ES-I3 (cell line): ENCODE measurements around the gene HHAT.

ENCODE experiments used
- H3K36me3 ChIP-seq: 2 replicates; pipeline ENCODE4 v1.6.1; 2013; ENCODE audit warnings: mild to moderate bottlenecking, low read length, control low read depth, moderate library complexity; ENCODE audit not compliant: insufficient read depth
- H3K4me1 ChIP-seq: 2 replicates; pipeline ENCODE4 v1.6.1; 2013; ENCODE audit warnings: mild to moderate bottlenecking, control low read depth, low read length; ENCODE audit not compliant: insufficient read depth
- H3K9ac ChIP-seq: 2 replicates; pipeline ENCODE4 v1.6.1; 2013; ENCODE audit warnings: low read depth, mild to moderate bottlenecking, low read length, moderate library complexity
- H3K9me3 ChIP-seq: 2 replicates; pipeline ENCODE4 v1.6.1; 2013; ENCODE audit warnings: mild to moderate bottlenecking, low read length, moderate library complexity; ENCODE audit not compliant: control insufficient read depth, insufficient read depth

HHAT gene

DNA sequence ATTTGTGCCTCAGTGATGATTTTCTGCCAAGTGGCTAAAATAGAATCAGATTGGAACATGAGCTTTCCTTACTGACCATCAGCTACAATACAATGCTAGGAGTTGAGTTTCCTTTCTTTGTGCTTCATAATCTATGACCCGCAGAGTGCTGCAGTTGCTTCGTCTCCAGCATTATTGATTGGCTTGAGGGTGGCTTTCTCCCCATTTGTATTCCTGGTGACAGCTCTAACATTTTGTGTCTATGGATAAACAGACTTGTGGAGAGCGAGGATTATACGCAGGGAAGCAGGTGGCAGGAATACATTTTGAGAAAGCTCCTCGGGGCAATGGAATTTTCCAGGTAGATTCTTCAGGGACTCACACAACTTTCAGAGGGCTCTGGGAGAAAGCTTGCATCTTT is 223.2 kb downstream of the HHAT start:
- H3K4me1 ChIP-seq, result no peaks in the 10 kb centered on the region
- no peak overlapping the region for H3K9ac ChIP-seq
- H3K9me3 ChIP-seq, result no peaks in the 10 kb centered on the region
- no peaks in the 10 kb centered on the region for H3K36me3 ChIP-seq

DNA sequence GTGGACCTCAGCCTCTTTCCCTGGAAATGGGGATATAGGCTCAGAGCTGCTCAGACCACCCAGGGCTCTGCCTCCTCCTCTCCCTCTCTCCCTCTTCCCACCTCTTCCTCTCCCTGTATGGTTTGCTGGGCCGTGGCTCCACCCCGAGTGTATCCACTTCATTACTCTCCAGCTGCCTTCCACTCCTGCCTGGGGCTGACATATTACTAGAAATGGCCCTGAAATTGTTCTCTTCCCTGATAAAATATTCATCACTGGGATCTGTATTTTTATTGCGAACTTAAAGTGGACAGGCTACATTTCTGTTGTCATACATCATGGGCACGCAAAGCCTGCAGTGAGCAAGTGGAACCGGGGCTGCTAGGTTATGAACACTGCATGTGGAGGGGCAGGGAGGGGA is 225.0 kb downstream of the HHAT start:
- no peak overlapping the region for H3K9ac ChIP-seq

DNA sequence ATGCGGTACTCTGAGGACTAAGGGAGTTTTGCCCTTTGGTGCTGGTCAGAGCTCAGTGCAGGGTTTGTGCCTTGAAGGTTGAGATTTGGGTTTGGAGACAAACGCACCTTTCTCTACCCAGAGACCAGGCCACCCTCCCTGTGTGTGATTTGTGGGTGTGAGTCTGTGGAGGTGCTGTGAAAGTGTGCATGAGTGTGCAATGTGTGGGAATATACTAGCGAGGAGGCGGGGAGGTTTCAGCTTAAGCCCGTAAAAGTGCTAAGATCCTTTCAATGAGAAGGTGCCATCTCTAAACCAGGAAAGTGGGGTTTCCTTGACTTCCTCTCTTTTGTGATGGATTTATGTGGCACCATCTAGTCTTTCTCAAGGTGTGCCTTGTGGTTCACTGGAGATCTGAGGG is 225.7 kb downstream of the HHAT start:
- H3K4me1 ChIP-seq, result no peaks in the 10 kb centered on the region
- H3K9me3 ChIP-seq, result no peaks in the 10 kb centered on the region
- no peaks in the 10 kb centered on the region for H3K36me3 ChIP-seq
- no peak overlapping the region for H3K9ac ChIP-seq

More for the DNA sequence above, 225.0 kb downstream of the HHAT start:
- H3K36me3 ChIP-seq, result no peaks in the 10 kb centered on the region
- no peaks in the 10 kb centered on the region for H3K4me1 ChIP-seq
- H3K9me3 ChIP-seq, result no peaks in the 10 kb centered on the region

DNA sequence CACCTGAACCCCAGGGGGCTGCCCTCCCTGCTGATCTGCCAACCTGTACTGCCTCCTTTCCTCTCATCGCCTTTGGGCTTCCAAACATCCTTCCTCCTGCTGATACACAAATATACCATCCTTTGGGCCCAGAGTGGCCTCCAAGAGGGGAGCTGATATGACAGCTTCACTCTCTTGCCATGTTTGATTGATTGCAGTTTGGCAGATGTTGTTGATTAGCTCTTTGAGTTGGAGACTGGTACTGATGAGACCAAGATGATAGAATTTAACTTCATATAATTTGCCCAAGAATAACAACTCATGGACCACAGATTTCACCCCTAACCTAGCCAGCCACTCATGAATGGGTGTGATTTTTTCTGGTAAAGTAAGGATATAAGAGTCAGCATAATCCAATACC is 227.8 kb downstream of the HHAT start:
- H3K4me1 ChIP-seq, result no peaks in the 10 kb centered on the region
- no peaks in the 10 kb centered on the region for H3K36me3 ChIP-seq
- H3K9me3 ChIP-seq, result no peaks in the 10 kb centered on the region
- H3K9ac ChIP-seq, result no peak overlapping the region

DNA sequence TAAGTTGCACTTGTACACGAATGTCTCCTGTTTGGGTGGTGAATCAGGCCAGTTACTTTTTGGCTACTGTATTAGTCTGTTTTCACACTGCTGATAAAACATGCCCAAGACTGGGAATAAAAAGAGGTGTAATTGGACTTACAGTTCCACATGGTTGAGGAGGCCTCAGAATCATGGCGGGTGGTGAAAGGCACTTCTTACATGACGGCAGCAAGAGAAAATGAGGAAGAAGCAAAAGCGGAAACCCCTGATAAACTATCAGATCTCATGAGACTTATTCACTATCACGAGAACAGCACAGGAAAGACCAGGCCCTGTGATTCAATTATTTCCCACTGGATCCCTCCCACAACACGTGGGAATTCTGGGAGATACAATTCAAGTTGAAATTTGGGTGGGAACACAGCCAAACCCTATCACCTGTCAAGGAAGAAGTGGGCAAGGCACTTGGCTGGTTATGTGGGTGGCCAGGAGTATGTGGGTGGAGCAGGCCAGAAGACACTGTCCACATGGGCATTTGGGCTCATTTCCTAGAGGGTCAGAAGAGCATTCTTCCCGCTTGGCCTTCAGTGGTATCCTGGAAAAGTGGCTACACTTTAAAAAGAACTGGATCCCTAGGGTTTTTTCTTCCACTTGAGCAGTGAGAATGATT is 228.8 kb downstream of the HHAT start:
- H3K9me3 ChIP-seq, result no peaks in the 10 kb centered on the region

DNA sequence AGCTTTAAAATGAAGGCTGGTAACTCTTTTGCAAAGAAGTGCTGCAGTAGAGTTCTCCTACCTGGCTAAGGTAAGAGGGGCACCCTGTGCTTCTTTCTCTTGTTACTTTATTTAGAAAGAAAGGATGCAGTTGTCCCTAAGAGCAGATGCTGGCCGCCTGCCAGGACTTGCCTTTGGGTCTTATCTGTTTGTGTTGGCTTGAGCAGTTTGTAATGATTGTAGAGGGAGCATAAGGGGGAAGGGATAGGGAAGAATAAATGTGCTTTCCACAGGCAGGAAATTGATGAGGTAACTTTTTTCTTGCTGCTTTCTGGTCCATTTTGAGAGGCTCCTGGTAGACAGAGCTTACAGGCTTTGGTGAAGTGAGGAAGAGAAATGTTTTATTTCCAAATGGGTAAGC is 229.6 kb downstream of the HHAT start:
- H3K4me1 ChIP-seq, result no peaks in the 10 kb centered on the region
- H3K9me3 ChIP-seq, result no peaks in the 10 kb centered on the region
- no peaks in the 10 kb centered on the region for H3K36me3 ChIP-seq
- H3K9ac ChIP-seq, result no peak overlapping the region

More for the DNA sequence above, 228.8 kb downstream of the HHAT start:
- H3K4me1 ChIP-seq, result no peaks in the 10 kb centered on the region
- no peak overlapping the region for H3K9ac ChIP-seq
- no peaks in the 10 kb centered on the region for H3K36me3 ChIP-seq

DNA sequence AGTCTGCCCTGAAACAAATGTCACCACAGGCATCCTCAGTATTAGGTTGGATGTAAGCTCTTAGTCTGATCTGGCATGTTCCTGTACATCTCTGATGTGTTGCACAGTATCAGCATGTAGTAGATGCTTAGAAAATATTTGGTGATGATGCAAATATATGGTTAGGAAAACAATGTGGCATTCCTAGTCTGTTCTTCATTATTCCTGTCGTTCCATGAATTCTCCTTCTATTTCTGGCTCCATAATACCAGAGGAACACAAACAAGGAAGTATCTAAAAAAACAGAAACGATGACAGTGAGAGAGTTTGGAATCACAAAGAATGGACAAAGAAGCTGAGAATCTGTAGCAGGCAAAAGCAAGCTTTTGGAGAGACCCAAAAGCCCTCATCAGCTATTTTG is 236.6 kb downstream of the HHAT start:
- Histone ChIP-seq H3K9ac (no peak overlapping the region), H3K4me1 (no peaks in the 10 kb centered on the region), H3K9me3 (no peaks in the 10 kb centered on the region), H3K36me3 (no peaks in the 10 kb centered on the region)

DNA sequence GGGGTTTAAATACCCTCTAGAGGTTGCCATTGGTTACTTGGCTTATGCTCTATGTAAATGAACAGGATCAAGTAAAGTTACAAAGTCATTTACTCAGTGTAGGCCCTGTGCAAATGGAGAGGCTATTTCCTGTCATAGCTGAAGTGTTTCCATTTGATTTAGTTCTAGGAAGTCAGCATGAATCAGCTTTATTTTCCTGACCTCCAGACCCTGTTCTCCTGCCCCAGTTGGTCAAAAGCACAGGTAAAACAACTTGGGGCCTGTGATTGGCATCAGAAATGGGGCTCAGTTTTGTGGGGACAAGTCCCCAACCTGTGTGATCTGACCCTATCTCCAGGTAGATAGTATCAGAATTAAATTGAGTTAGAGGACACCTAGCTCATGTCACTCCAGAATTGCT is 239.9 kb downstream of the HHAT start:
- no peaks in the 10 kb centered on the region for H3K9me3 ChIP-seq
- no peaks in the 10 kb centered on the region for H3K36me3 ChIP-seq
- H3K4me1 ChIP-seq, result no peaks in the 10 kb centered on the region
- no peak overlapping the region for H3K9ac ChIP-seq

DNA sequence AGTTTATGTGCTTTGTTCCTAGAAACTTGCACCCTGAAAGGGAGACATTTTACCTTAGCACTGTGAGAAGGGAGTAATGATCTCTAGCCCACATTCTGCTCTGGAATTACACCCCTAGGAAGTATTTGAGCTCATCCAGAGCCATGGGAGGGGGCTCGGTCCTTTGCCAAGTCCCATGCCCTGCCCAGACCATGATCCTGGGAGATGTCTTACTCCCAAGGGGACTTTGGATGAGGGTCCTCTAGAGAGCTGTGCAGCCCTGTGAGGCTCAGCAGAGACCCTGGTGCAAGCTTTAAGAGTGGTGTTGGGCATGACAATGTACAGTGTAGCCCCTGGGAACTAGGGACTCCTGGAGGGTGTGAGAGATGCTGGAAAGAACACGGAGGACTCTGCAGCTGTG is 241.4 kb downstream of the HHAT start:
- H3K36me3 ChIP-seq, result no peaks in the 10 kb centered on the region
- H3K9me3 ChIP-seq, result no peaks in the 10 kb centered on the region
- no peaks in the 10 kb centered on the region for H3K4me1 ChIP-seq
- H3K9ac ChIP-seq, result no peak overlapping the region

DNA sequence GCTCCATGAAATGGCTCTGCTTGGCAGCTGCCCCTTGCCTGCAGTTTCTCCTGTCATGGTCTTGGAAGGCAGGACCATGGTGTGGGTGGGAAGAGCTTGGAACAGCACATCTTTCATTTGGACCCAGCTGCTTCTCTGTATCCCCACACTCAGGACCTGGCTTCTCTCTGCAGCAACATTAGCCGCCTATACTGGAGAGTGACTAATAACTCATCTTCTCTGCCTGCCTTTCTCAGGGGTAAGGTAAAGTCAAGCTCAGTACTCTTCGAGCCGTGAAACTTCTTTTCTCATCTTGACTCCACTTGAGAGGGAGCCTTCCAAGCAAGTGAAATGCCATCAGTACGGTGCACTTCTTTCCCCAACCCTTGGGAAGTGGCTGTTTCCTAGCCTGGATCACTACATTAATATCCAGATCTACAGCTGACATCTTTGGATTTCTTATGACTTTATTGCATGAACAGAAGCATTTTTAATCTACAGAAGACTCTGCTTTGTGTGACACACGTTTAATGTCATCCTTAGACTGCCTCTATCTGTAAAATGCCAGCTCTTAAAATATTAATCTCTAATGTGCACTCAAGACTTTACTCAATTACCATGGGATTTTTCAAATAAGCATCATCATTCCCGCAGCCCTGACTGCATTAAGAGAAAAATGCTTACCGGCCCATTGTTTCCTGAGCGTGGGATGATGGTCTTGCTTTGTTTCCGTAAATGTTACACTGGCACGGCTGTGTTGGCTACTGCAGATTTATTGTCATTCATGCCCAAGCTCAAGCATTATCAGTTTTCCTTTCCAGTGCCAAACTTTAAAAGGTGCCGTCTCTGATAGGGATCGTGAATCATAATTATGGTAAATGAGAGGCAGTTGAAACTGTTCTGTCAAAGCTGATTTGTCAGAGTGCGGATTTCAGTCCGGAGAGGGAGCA is 242.9 kb downstream of the HHAT start:
- no peaks in the 10 kb centered on the region for H3K4me1 ChIP-seq
- no peak overlapping the region for H3K9ac ChIP-seq
- no peaks in the 10 kb centered on the region for H3K9me3 ChIP-seq
- H3K36me3 ChIP-seq, result no peaks in the 10 kb centered on the region

DNA sequence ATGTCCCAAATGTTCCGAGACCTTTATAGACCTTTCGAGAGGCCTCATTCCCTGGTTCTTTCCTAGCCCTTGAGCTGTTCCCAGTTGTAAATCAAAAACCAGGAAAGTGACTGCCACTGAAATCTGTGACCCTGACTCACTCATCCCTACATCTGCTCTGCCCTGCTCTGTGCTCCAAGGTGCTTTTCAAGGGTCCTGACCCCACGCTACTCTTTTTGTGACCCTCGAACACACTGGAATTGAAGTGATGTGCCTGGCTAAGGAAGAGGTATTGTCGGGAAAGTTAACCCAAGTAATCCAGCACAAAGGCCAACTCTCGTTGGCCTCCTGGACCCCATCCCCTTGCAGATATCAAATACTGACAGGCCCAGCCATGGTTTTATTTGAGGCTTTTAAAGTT is 244.4 kb downstream of the HHAT start:
- no peak overlapping the region for H3K9ac ChIP-seq
- H3K4me1 ChIP-seq, result no peaks in the 10 kb centered on the region
- no peaks in the 10 kb centered on the region for H3K9me3 ChIP-seq
- no peaks in the 10 kb centered on the region for H3K36me3 ChIP-seq

DNA sequence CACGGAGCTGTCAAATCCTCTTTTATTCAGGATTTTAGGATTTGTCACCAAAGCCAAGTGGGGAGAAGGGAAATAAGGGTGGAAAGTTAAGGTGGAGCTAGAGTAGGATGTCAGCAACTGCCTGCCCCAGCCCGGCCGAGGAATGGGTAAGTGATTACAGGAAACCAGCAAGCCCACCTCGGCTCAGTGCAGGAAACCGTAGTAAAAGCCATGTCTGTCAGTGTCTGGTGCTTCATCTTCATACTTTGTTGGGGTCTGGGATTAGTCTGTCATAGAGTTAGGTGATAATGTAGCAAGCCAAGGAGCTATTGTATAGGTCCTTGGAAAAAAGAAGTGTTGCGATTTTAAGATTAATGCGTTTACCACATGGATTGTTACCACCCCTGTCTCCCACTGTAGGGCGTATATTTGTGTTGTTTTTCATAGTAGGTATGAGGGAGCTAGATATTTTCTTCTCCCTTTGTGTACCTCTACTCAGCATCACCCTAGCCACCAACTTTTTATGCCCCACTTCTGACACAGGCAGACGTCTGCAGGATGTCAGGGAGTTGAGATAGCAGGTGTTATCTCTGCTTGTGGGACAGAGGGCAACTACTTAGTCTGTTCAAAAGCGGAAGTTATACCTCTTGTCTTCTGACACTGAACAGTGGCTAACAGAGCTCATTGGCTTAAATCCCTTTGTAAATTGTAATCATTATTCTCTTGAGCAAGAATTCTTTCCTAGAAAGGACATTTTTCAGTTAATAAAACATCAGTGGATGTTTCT is 253.7 kb downstream of the HHAT start:
- Histone ChIP-seq H3K9me3 (no peaks in the 10 kb centered on the region), H3K9ac (no peak overlapping the region), H3K36me3 (no peaks in the 10 kb centered on the region), H3K4me1 (no peaks in the 10 kb centered on the region)

DNA sequence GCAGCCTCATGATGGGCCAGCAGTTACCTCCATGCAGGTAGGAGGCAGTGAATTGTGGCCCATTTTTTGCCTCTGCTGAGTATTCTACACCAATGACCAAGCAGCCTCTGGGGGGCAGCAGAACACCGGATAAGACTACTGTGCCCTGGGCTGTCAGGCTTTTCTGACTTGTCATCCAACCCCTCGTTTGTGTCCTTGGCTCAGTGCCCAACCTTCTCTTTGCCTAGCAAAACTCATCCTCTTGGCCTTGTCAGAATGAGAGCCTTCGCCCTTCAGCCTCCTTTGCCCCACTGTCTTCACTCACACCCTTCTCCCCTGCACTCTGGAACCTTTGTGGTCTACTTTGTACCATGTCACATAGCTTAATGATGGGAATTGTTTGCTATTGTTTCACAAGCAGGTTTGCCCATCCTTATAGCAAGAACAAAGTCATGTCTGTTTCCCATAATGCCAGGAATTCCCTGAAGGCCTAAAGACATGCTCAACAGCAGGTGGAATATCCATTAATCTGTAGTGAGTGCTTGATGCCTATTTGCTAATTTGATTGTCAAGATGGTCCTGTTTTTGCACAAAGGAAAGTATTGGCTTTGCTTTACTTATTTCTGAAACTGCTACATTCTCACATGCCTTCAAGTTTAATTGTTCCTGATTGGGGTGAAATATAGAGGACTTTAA is 255.9 kb downstream of the HHAT start:
- H3K9me3 ChIP-seq, result no peaks in the 10 kb centered on the region
- no peaks in the 10 kb centered on the region for H3K4me1 ChIP-seq
- no peak overlapping the region for H3K9ac ChIP-seq
- H3K36me3 ChIP-seq, result no peaks in the 10 kb centered on the region

DNA sequence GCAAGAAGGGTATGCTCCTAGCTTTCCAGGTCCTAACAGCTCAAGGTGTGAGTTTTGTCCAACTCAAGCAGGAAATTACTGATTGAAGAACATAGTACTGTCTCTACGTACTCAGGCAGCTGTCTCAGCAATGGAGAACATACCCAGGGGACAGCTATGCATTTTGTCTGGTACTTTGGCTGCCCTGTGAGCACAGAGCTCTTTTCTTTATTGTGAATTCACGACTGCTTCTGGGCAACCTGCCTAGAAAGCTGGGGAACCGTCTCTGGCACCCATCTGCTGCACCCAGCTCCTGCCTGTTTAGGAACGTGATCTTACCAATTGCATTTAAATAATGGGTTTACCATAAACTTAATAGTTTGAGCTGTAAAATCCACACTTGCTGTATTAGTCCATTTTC is 258.1 kb downstream of the HHAT start:
- Histone ChIP-seq H3K4me1 (no peaks in the 10 kb centered on the region), H3K36me3 (no peaks in the 10 kb centered on the region), H3K9ac (no peak overlapping the region), H3K9me3 (no peaks in the 10 kb centered on the region)
